Esophagus squamous epithelium (tissue), 5 donors: ENCODE measurements around the gene GMDS. TPM values are rescaled to one million over a fixed set of nuclear protein-coding genes. Genes with fewer than 3 reads are reported as not detected.

ENCODE experiments used
- DNase-seq: peaks from one replicate; lab custom pipeline; 2025; lab: John Stamatoyannopoulos, UW
- H3K27ac ChIP-seq, 4 donors: fragments of 200-600 bp; sonication (generic); one replicate each; pipeline ENCODE4 v1.5.1; 2016 to 2019; ENCODE audit warnings: mild to moderate bottlenecking in 1 of 4
- H3K27me3 ChIP-seq, 4 donors: fragments of 200-600 bp; sonication (generic); 1 replicate in 3 of 4; 2 replicates in 1 of 4; pipeline versions ENCODE4 v1.5.1 to v1.6.0; 2017 to 2021; ENCODE audit warnings: antibody characterized with exemption in 1 of 4
- H3K36me3 ChIP-seq, 3 donors: fragments of 200-600 bp; sonication (generic); one replicate each; pipeline ENCODE4 v1.5.1; 2016 to 2019
- H3K4me1 ChIP-seq, 3 donors: fragments of 200-600 bp; sonication (generic); one replicate each; pipeline ENCODE4 v1.5.1; 2017 to 2019
- H3K4me3 ChIP-seq, 4 donors: fragments of 200-600 bp; sonication (generic); 1 replicate in 3 of 4; 2 replicates in 1 of 4; pipeline ENCODE4 v1.5.1; 2016 to 2019; ENCODE audit warnings: mild to moderate bottlenecking in 2 of 4, moderate library complexity in 1 of 4
- H3K9me3 ChIP-seq, 3 donors: fragments of 200-600 bp; sonication (generic); one replicate each; pipeline ENCODE4 v1.5.1; 2016 to 2019
- CTCF ChIP-seq, 6 experiments: fragments of 450-650 bp in 4 of 6; fragments of 200-600 bp in 2 of 6; sonication (generic) in 2 of 6; IDR thresholded peaks; one replicate each; pipeline ENCODE4 v1.5.1; 2016 to 2019; ENCODE audit warnings: antibody characterized with exemption in 6 of 6, mild to moderate bottlenecking in 4 of 6, moderate library complexity in 4 of 6
- POLR2A ChIP-seq, 4 donors: fragments of 450-650 bp; IDR thresholded peaks; one replicate each; pipeline ENCODE4 v1.6.1; 2017; ENCODE audit warnings: antibody characterized with exemption in 4 of 4, mild to moderate bottlenecking in 4 of 4, moderate library complexity in 3 of 4
- WGBS, 2 donors: methylation state at CpG; one replicate each; pipeline ENCODE4 v1.1.5; 2018; 5-methylcytosine and 5-hydroxymethylcytosine counted together
- intact Hi-C: fragments of 100-400 bp; cut with DNase I; formaldehyde crosslinking; loops from one replicate; pipeline ENCODE4 v1.15.0; 2022
- total RNA-seq, 4 donors: library from RNA; depleted of rRNA; stranded (reverse); fragments of >200 nt; gene quantifications; one replicate each; pipeline ENCODE4 v1.1.0, GENCODE V29; 2016
- donor health status: DM: yes; HTN: yes; CAD: no.

Gene GMDS
- total RNA-seq, 4 donors from 2014 or later, result 17.9 to 58.7 (median 36.7) TPM

GRCh38 chr6:1893470-1894130 lies 351.8 kb downstream of the GMDS start:
- no peak overlapping the region for H3K27ac ChIP-seq
- WGBS, 2 donors, result 69 to 70% methylated on average over 8 to 11 of the region's 11 CpGs
- no peak overlapping the region for H3K4me3 ChIP-seq
- no peaks in the 10 kb centered on the region for H3K27me3 ChIP-seq
- H3K36me3 ChIP-seq, result no peaks in the 10 kb centered on the region
- no peak for DNase-seq
- H3K9me3 ChIP-seq, result no peaks in the 10 kb centered on the region
- TF ChIP-seq POLR2A (IDR thresholded peaks at IDR 0.05), result no peak
- no peak for TF ChIP-seq CTCF (IDR thresholded peaks at IDR 0.05)
- peaks cover 0 to 20% (median 4%) of the 10 kb centered on the region in 3 donors for H3K4me1 ChIP-seq
- intact Hi-C loops, result no loop called here

GRCh38 chr6:1892716-1893115 lies 352.7 kb downstream of the GMDS start:
- Histone ChIP-seq H3K4me3 (no peak overlapping the region), H3K27ac (no peak overlapping the region), H3K4me1 (peaks cover 0 to 20% (median 4%) of the 10 kb centered on the region in 3 donors), H3K36me3 (no peaks in the 10 kb centered on the region), H3K9me3 (no peaks in the 10 kb centered on the region), H3K27me3 (no peaks in the 10 kb centered on the region)
- 91 to 94% methylated on average over 2 to 6 of the region's 6 CpGs for WGBS, 2 donors
- no peak for DNase-seq
- TF ChIP-seq CTCF (IDR thresholded peaks at IDR 0.05) (no peak), POLR2A (IDR thresholded peaks at IDR 0.05) (no peak)
- intact Hi-C loops, result no loop called here

GRCh38 chr6:1890987-1891386 lies 354.4 kb downstream of the GMDS start:
- no peak for DNase-seq
- intact Hi-C loops, result no loop called here
- WGBS, 2 donors, result 73 to 76% methylated on average over 2 of the region's 2 CpGs
- TF ChIP-seq POLR2A (IDR thresholded peaks at IDR 0.05) (no peak), CTCF (IDR thresholded peaks at IDR 0.05) (no peak)
- H3K27ac ChIP-seq, result no peak overlapping the region
- H3K4me3 ChIP-seq, result no peak overlapping the region
- no peaks in the 10 kb centered on the region for H3K36me3 ChIP-seq
- no peaks in the 10 kb centered on the region for H3K27me3 ChIP-seq
- peaks cover 0 to 7% (median 2%) of the 10 kb centered on the region in 3 donors for H3K4me1 ChIP-seq
- no peaks in the 10 kb centered on the region for H3K9me3 ChIP-seq

GRCh38 chr6:1890071-1890470 lies 355.3 kb downstream of the GMDS start:
- H3K4me3 ChIP-seq, result no peak overlapping the region
- no peaks in the 10 kb centered on the region for H3K36me3 ChIP-seq
- TF ChIP-seq CTCF (IDR thresholded peaks at IDR 0.05), result no peak
- TF ChIP-seq POLR2A (IDR thresholded peaks at IDR 0.05), result no peak
- H3K27me3 ChIP-seq, result no peaks in the 10 kb centered on the region
- H3K4me1 ChIP-seq, result no peaks in the 10 kb centered on the region
- WGBS, 2 donors, result 47 to 51% methylated on average over 8 of the region's 8 CpGs
- H3K9me3 ChIP-seq, result no peaks in the 10 kb centered on the region
- no peak overlapping the region for H3K27ac ChIP-seq
- intact Hi-C loops, result no loop called here
- DNase-seq, result no peak

DNA sequence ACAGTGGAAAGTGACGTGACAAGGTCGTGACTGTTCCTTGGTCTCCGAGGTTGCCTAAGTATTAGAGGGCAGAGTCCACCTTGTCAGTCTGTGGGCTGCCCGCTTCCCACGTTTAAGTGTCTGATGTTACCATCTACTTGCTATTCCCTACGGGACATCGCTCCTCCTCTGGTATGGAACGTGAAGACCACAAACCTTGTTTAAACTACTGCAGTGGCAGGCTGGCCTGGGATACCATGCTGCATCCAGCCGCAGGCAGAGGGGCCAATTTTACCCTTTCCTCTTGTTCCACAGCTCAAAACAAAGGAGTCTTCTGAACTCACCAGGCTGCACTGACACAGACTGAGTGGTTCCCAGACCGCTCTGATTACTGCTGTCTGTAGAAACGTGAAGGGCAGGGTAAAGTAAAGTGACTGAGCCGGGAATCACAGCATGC lies 359.8 kb downstream of the GMDS start:
- intact Hi-C loops, result no loop called here
- H3K36me3 ChIP-seq, result no peaks in the 10 kb centered on the region
- H3K27me3 ChIP-seq, result no peaks in the 10 kb centered on the region
- TF ChIP-seq CTCF (IDR thresholded peaks at IDR 0.05) (no peak), POLR2A (IDR thresholded peaks at IDR 0.05) (no peak)
- no peaks in the 10 kb centered on the region for H3K4me1 ChIP-seq
- 87 to 90% methylated on average over 10 to 11 of the region's 12 CpGs for WGBS, 2 donors
- H3K9me3 ChIP-seq, result no peaks in the 10 kb centered on the region
- H3K27ac ChIP-seq, result no peak overlapping the region
- no peak for DNase-seq
- H3K4me3 ChIP-seq, result no peak overlapping the region
